NCI-H1417 (cell line): ENCODE measurements around the gene COASY.

Experiments used
- DNase-seq, 3 experiments: peaks; one replicate each; lab custom pipeline; 2025; lab: John Stamatoyannopoulos, UW

Gene COASY

DNA sequence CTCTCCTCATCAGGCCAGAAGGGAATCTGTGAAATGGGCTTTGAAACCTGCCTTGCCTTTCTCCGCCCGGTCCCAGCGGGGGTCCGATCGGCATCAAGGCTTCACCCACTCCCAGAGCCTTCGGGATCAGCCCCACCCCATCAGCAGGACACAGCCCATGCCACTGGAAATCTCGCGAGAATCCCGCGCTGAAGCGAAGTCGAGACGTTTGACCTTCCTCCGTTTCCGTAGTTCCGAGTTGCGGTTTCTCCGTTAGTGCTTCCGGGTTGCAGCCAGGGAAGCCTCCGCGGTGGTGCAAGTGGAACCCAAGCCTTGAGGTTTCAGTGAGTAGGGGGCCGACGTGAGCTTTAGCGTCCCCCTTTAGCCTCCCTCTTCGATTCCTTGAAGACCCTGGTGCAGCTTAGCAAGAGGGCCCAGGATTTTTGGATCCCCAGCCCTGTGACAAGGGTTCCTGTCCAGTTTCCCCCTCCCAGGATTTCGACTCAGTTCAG, at the start of gene COASY:
TSS of gene COASY (plus strand) at position 252 of the 491 bp plus-strand sequence. CDS start 475 bp downstream, outside the sequence.
- peak; percentile 94 to 98 (median 98) for DNase-seq

DNA sequence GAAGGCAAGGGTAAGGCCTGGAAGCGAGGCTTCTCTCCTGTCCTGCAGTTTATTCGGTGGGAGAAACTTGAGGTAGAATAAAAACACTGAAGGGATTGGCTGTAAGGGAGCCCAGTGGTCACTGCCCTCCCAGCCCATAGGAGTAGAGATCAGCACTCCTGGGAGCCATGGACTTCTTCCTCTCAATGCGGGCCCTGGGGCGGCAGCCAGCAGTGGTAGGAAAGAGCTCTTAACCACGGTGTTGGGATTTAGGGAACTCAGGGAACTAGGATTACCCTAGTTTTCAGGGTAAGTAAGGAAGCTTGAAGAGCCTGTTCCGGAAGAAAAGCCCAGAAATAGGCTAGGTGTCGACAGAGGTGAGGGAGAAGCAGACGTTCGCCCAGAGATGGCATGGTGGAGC, 49.7 kb upstream of the COASY start:
- DNase-seq, result no peak

DNA sequence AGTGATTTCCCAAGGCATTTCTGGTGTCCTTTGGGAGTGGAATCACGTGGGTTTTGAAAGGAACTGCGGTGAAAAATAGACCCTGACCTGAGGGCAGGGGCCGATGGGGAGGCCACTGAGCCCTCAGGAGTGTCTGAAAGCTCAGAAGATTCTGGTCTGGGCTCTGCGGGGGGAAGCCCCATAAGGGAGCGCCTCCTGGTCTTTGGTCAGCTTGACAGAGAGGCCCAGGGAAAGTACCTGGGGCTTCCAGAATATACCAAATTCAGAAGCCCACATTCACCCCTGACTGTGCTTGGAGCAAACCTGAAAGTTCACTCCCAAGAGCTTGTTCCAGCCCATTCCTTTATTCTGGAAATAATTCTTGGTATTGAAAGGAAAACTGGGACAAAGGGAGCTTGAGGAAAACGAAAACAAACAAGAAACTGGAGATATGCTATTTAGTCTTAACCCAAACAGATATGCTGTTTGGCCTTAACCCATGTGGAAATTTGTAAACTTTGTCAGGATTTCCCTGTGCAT, 49.2 kb upstream of the COASY start:
- no peak for DNase-seq

DNA sequence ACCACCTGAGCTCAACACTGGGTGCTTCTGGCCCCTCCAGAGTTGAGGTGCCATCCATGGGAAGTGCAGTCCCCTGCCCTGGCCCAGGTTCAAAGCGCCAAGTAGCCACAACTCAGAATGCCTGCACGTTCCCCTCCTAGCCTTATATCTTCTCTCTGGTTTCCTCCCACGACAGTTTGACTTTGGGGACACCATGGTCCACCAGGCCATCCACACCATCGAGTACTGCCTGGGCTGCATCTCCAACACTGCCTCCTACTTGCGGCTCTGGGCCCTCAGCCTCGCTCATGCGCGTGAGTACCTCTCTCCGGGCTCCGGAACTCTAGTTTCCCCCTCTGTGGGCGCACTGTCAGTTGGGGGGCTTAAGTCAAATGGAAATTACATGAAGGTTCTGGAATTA, 48.3 kb upstream of the COASY start:
- DNase-seq, result no peak

DNA sequence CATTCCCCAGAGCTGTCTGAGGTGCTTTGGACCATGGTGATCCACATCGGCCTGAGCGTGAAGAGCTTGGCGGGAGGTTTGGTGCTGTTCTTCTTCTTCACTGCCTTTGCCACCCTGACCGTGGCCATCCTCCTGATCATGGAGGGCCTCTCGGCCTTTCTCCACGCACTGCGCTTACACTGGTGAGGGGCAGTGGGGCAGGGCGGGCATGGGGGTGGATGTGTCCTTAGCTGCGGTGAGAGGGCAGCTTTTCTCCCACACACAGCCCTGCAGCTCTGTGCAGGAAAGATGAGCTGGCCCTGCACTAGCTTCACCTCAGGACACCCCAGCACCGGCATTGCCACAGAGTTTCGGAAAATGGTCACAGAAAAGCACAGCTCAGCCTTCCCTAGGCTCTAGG, 47.7 kb upstream of the COASY start:
- DNase-seq, result no peak

DNA sequence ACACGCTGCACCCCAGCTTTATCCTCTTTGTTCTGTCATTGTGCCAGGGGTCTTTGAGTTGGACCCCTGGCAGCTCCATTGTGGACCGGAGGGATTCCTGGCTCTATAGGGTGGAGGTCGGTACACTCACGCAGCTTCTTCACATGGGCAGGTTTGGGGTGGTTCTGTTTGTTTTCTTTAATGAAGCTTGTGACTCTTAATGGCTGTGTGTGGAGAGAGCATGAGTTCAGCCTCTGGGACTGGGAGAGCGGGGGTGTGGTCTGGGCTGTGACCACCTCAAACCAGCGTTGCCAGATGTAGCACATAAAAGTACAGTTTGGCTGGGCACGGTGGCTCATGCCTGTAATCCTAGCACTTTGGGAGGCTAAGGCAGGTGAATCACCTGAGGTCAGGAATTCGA, 47.1 kb upstream of the COASY start:
- DNase-seq, result no peak

DNA sequence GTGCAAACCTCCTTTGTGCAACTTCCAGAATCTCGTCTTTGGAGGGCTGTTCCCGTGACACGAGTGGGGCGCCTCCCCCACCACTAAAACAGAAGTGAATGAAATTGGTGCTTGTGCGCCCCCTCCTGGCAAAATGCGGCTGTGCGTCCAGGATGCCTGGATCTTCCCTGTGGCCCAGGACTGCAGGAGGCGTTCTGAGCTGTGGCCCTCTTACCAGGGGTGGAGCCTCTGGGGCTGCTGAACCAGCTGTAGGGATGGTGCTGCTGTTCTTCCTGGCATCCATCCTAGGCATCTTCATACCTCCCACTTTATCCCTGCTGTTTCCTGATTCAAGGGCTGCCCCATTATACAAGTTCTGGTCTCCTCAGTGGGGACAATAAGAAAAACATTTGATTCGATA, 44.4 kb upstream of the COASY start:
- peak; percentile 21 to 54 (median 27) for DNase-seq

DNA sequence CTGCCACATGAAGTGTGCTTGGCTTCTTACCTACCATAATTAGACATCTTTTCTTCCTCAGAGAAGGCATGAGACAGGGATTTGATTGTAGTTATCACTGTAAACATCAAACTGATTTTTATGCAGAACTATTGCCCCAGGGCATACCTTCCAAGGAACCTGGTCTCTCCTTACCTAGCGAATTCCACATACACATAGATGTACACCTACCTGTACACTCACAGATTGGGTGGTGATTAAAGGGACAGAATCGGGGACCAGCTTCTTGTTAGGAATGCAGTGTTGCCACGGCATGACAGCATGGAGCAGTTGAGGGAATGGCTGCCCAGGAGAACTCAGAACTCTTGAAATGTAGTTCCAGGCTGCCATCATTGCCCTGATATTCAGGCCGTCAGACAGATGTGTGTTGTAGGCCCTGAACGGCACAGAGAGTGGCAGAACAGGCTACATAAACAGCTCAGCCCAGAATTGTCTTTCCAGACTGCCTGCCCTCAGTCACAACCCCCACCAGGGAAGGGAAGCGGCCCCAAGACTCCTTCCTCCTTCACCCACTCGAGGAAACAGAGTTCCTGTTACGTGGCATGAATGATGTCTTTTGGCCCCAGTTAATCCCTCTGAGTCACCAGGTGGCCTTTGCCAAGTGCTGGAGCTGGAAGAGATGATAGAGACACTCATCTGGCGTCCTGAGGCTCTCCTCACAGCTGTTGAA, 43.7 kb upstream of the COASY start:
- DNase-seq, result no peak

DNA sequence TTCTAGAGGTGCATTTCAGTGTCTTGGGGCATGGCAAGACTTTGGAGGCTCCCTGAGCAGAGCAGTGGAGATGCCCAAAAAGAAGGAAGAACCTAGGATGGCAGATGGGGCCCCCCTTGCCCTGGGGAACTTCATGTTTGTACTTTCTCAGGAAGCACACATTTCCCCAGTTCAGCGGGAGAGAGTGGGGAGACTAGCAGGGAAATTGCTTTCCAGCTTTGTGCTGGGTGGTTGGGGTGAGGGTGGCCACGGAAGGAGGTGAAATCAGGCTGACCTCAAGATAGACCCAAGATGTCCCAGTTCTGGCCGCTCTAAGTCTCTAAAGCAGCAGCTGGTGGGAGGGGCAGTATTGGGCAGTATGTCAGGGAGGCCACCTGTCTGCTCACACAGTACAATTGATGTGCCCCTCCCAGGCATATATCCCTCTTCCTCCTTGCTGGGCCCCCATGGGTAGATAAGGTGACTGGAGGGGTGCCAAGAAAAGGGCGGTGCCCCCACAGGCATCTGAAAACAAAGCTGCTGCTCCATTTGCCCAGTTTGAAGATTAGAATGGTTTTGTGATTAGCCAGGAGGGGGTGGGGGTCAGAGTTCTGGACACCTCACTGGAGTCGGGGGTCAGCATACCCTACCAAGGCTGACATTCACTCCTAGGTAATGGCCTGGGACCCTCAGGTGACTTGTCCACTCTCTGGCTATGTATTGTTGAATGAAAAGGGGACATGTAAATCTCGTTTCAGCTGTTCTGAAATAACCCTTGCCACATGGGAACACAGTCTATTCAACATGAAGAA, 43.0 kb upstream of the COASY start:
- DNase-seq, result no peak

DNA sequence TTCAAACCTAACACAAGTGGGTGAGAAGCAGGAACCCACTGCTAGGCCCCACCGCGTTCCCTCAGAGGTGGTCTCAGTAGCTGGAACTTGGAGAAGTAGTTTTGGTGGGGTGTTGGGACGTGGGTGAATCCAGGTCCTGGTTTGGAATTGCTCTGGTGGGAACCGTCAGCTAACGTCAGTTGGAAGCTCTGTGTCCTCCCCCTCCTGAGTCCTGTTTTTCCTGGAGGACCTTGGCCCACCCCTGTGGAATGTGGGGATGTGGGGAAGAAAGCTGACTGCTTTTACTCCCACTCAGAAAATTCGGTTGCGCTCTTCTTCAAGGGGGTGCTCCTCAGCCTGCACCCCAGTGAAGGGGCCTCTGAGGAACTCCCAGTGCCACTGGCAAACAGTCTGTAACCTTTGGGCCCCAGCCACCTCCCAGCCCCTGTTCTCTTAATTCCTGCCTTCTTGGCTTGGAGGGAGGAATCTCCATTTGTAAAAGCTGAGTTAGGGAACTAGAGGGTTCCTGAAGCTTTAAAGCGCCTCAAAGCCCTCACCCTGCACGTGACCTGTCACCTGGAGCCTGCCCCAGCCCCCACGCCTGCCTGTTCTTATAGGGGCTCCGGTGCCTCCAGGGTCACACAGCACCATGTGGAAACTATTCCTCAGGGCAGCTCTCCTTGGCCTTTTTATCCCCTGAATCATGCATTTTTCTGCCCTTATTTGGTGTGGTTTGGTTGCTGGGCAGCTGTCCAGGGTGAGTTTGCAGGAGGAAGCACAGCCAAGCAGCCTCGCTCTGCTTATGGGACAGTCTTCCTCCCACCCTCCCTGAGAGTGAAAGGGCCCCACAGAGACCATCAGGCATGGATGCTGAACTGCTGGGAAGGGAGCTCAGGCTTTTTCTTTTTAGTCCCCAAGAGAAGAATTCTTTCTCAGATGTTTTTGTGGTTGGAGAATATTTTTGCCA, 42.1 kb upstream of the COASY start:
- no peak for DNase-seq

DNA sequence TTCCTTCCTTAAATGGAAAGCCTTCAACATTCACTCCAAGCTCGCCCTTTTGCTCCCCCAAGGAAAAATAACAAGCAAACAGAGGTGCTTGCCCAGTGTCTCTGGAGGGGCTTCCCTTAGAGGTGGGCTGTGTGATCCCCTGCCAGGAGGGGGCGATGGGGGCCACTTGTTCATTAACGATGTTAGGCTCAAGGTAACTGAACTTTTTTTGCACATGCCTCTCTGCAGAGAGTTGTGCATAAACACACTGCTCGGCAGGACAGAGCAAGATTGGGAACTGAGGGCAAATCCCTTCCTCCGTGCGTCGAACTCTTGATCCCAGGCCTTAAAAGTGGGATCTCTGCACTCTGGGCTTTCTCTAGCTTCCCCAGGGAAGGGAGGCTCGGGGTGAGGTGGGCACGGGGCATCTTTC, 41.4 kb upstream of the COASY start:
- DNase-seq, result peak in 1 of 3 experiments; percentile 10

DNA sequence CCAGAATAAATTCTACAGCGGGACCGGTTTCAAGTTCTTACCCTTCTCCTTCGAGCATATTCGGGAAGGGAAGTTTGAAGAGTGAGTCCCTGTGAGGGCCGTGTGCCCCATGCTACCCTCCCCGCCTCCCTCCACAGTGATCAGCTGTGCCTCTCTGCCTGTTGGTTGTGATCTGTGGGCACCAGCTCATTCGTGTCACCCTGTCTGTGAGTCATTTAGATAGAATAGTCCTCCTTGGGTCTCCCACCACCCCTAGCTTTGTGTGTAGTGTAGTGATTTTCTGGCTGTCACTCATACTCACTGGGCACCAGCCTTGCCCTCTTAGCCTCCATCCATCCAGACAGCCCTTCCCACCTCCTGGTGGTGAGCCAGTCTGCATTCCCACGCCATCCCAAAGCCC, 40.9 kb upstream of the COASY start:
- no peak for DNase-seq

DNA sequence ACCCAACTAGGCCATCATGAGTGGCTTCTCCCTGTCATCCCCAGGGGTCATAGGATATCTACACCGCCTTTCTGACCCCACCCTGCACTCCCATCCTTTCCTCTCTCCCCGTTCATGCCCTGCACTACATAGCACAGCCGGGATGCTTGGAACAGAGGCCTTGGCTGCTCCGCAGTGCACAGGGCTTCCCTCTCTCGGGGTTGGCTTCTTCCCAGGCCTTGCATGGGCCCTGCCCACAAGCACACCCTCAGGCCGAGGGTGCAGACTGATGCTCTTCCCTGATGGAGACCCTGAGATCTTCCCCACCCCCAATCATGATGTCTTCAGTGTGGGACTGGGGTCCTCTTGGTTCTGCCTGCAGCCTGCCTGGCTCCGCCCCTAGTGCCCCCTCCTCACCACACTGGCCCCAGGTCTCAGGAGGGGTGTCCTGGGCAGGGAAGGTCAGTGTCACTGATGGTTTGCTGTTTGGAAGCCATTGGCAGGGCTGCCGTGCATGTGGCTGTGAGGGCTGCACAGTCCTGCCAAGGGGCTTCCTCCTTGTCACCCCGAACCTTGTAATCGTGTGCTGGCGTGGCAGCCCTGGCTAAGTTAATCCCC, 40.2 kb upstream of the COASY start:
- no peak for DNase-seq

DNA sequence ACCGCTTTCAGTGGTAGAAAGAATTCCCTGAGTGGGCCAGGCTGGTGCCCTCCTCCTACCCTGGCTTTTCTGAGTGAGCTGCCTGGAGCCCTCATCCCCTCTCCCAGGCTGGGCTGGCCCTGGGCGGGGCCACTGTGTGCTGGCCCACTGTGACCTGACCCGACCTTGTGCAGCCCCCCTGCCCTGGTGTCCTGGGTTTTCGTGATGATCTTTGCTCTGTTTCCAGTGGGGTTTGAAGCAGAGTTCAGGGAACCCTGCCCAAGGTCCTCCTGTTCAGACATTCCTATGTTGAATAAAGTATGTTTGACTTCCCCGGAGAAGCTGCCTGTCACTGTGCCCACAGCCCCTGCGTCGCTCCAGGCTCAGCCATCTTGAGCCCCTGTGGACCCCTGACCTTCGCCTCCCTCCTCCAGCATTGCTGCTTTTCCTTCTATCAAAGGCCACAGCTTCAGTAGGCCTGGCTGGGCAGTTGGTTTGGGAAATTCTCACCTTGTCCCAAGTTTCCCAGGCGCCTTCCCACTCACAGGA, 39.6 kb upstream of the COASY start:
- no peak for DNase-seq

DNA sequence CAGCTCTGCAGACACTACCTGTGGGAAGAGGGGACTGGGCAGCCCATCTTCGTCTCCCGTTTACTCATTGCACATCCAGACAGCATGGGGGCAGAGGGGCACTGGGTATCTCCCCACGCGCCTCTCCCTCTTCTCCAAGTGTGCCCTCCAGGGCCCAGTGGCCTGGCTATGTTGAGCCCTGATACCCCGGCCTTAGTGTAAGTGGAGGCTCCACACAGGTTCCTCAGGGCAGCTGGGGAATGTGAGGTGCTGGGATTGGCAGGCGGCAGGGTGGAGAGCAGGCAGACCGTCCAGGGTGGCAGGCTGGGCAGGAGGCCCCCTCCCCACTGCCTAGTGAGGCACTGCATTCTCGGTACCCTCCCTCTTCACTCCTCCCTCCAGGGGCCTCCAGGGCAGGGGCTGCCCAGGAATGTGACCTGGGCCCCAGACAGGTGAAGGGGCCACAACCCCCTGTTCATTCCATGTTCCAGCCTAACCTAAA, 39.1 kb upstream of the COASY start:
- DNase-seq, result no peak

DNA sequence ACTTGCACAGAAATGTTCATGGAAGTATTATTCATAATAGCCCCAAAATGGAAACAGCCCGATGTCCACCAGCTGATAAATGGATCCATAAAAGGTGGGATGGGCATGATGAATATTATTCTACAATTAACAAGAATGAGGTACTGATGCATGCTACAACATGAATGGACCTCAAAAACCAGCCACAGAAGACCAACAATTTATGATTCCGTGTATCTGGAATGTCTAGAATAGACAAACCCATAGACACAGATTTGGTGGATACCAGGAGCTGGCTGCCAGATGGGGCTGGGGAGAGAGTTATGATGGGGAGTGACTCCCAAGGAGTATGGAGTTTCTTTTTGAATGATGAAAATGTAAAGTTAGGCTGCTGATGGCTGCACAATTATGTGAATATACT, 36.7 kb upstream of the COASY start:
- no peak for DNase-seq

DNA sequence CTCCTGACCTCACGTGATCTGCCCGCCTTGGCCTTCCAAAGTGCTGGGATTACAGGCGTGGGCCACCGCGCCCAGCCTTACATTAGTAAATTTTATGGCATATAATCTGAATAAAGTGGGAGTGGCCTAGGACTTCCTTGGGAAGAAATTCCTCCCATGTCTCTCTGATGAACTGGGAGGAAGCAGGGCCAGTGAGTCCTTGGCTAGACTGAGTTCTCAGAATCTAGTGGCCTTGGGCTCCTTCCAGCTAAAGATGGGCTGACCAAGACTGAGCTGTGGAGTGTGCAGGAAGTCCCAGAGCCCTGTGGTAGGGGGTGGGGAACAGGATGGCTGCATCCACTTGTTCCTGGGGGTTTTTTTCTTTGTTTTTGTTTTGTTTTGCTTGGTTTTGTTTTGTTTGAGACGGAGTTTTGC, 35.9 kb upstream of the COASY start:
- no peak for DNase-seq

DNA sequence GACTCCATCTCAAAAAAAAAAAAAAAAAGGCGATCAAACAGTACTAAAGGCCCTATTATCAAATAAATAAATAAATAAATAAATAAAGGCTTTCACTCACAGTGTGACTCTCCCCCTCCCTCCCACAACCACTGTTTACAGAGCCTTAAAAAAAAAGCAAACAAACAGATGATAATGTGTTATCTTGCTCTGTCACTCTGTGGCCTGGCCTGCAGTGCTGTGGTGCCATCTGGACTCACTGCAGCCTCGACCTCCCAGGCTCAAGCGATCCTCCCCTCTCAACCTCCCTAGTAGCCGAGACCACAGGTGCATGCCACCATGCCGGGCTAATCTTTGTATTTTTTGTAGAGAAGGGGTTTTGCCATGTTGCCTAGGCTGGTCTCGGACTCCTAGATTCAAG, 34.0 kb upstream of the COASY start:
- no peak for DNase-seq

DNA sequence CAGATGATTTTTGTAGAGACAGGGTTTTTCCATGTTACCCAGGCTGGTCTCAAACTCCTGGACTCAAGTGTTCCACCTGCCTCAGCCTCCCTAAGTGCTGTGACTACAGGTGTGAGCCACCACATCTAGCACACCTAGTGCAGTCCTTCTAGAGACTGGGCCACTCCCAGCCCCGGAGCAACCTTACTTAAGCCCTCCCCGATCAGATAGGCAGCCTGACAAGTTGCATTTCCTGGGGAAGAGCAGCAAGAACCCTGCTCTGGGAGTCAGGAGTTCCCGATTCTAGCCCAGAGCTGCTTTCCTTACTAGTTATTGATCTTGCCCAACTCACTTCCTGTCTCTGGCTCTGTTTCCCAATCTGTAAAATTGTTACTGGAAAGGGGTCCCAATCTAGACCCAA, 32.9 kb upstream of the COASY start:
- no peak for DNase-seq

DNA sequence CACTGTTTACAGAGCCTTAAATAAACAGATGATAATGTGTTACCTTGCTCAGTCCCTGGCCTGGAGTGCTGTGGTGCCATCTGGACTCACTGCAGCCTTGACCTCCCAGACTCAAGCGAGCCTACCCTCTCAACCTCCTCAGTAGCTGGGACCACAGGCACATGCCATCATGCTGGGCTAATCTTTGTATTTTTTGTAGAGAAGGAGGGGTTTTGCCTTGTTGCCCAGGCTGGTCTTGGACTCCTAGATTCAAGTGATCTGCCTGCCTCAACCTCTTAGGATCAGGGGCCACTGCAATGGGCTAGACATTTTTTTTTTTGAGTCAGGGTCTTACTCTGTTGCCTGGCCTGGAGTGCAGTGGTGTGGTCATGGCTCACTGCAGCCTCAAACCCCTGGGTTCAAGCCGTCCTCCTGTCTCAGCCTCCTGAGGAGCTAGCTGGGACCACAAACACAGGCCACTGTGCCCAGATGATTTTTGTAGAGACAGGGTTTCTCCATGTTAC, 30.9 kb upstream of the COASY start:
- peak in 2 of 3 experiments; percentile 15 to 57 for DNase-seq
